ENCODE measurements around the gene TRAPPC1. TPM values are rescaled to one million over a fixed set of nuclear protein-coding genes. Genes with fewer than 3 reads are reported as not detected.
A peak's percentile ranks its signal among the peaks of the same experiment; 100 is the strongest.

Gene TRAPPC1
- total RNA-seq, 1 experiment from 2014 or later = 26.4 TPM

- Histone ChIP-seq H3K79me2 (ENCODE audit: low read length) (no peaks in the 10 kb centered on the region), H3K4me3 (ENCODE audit: low read length) (no peak overlapping the region), H3F3A (ENCODE audit: low read length, unreplicated experiment) (no peaks in the 10 kb centered on the region), H3K27me3 (ENCODE audit: low read length) (no peaks in the 10 kb centered on the region), H3K36me3 (ENCODE audit: low read depth, low read length) (no peaks in the 10 kb centered on the region), H3K4me2 (ENCODE audit: low read length) (no peak overlapping the region), H3K4me1 (ENCODE audit: insufficient read depth, low read length) (peaks cover 6% of the 10 kb centered on the region), H3K9me2 (replicated peaks; ENCODE audit: low read length) (no peaks in the 10 kb centered on the region), H3K9ac (ENCODE audit: low read length) (no peak overlapping the region), H2AFZ (ENCODE audit: low read length) (no peak overlapping the region), H3K27ac (ENCODE audit: low read length) (no peak overlapping the region), H3K9me3 (ENCODE audit: low read length) (peaks cover 4% of the 10 kb centered on the region; the same call in 1 of the 2 replicates), H4K20me1 (ENCODE audit: low read length) (no peaks in the 10 kb centered on the region)
- ATAC-seq = no peak
- intact Hi-C loops (cut with micrococcal nuclease) = no loop called here
- ChIA-PET POLR2A (ENCODE audit: unreplicated experiment) (no interaction called here), CTCF (no interaction called here)
- DNase-seq = no peak
- no peak for TF ChIP-seq EZH2phosphoT487 (IDR thresholded peaks at IDR 0.05; ENCODE audit: borderline replicate concordance, low read length)
- TF ChIP-seq CTCF (conservative IDR thresholded peaks at IDR 0.05; ENCODE audit: low read depth, low read length) = no peak
- no peak for TF ChIP-seq EZH2 (IDR thresholded peaks at IDR 0.05; ENCODE audit: low read length, unreplicated experiment)
- BruUV-seq (replicated peaks) = no TSS peak
Observed at GRCh38 chr17:7977039-7977438, 45.3 kb upstream of the TRAPPC1 start.

- ChIA-PET POLR2A (ENCODE audit: unreplicated experiment) (no interaction called here), CTCF (no interaction called here)
- Histone ChIP-seq H3F3A (ENCODE audit: low read length, unreplicated experiment) (no peaks in the 10 kb centered on the region), H4K20me1 (ENCODE audit: low read length) (no peaks in the 10 kb centered on the region), H3K4me1 (ENCODE audit: insufficient read depth, low read length) (no peaks in the 10 kb centered on the region), H3K27me3 (ENCODE audit: low read length) (no peaks in the 10 kb centered on the region), H3K9ac (ENCODE audit: low read length) (no peak overlapping the region), H3K9me2 (replicated peaks; ENCODE audit: low read length) (no peaks in the 10 kb centered on the region), H2AFZ (ENCODE audit: low read length) (no peak overlapping the region), H3K9me3 (ENCODE audit: low read length) (peaks cover 4% of the 10 kb centered on the region; the same call in 1 of the 2 replicates), H3K4me2 (ENCODE audit: low read length) (no peak overlapping the region), H3K4me3 (ENCODE audit: low read length) (no peak overlapping the region), H3K27ac (ENCODE audit: low read length) (no peak overlapping the region), H3K36me3 (ENCODE audit: low read depth, low read length) (no peaks in the 10 kb centered on the region), H3K79me2 (ENCODE audit: low read length) (no peaks in the 10 kb centered on the region)
- no peak for DNase-seq
- TF ChIP-seq EZH2 (IDR thresholded peaks at IDR 0.05; ENCODE audit: low read length, unreplicated experiment) (no peak), EZH2phosphoT487 (IDR thresholded peaks at IDR 0.05; ENCODE audit: borderline replicate concordance, low read length) (no peak), CTCF (conservative IDR thresholded peaks at IDR 0.05; ENCODE audit: low read depth, low read length) (no peak)
- no TSS peak for BruUV-seq (replicated peaks)
- ATAC-seq = no peak
- intact Hi-C loops (cut with micrococcal nuclease) = no loop called here
Observed at GRCh38 chr17:7974638-7975131, 42.9 kb upstream of the TRAPPC1 start.

- no peak overlapping the region for H2AFZ ChIP-seq (ENCODE audit: low read length)
- no peaks in the 10 kb centered on the region for H3K79me2 ChIP-seq (ENCODE audit: low read length)
- DNase-seq = no peak
- no peak for ATAC-seq
- BruUV-seq (replicated peaks) = no TSS peak
- no peaks in the 10 kb centered on the region for H3K4me1 ChIP-seq (ENCODE audit: insufficient read depth, low read length)
- no peak overlapping the region for H3K4me3 ChIP-seq (ENCODE audit: low read length)
- no peak overlapping the region for H3K4me2 ChIP-seq (ENCODE audit: low read length)
- H3K9ac ChIP-seq (ENCODE audit: low read length) = no peak overlapping the region
- H3K27ac ChIP-seq (ENCODE audit: low read length) = no peak overlapping the region
- no peaks in the 10 kb centered on the region for H3K27me3 ChIP-seq (ENCODE audit: low read length)
- H4K20me1 ChIP-seq (ENCODE audit: low read length) = no peaks in the 10 kb centered on the region
- H3K36me3 ChIP-seq (ENCODE audit: low read depth, low read length) = no peaks in the 10 kb centered on the region
- H3K9me2 ChIP-seq (replicated peaks; ENCODE audit: low read length) = no peaks in the 10 kb centered on the region
- no peaks in the 10 kb centered on the region for H3F3A ChIP-seq (ENCODE audit: low read length, unreplicated experiment)
- CTCF ChIA-PET = interaction anchor here (0.6 kb wide), 2 partner anchors 16 to 163 kb away, joined by 3 to 4 read pairs; no protein-coding TSS in a partner anchor
- TF ChIP-seq EZH2phosphoT487 (IDR thresholded peaks at IDR 0.05; ENCODE audit: borderline replicate concordance, low read length) = no peak
- TF ChIP-seq EZH2 (IDR thresholded peaks at IDR 0.05; ENCODE audit: low read length, unreplicated experiment) = no peak
- peak; percentile 32; the same call in 1 of the 2 replicates for TF ChIP-seq CTCF (conservative IDR thresholded peaks at IDR 0.05; ENCODE audit: low read depth, low read length)
- peaks cover 4% of the 10 kb centered on the region; the same call in 1 of the 2 replicates for H3K9me3 ChIP-seq (ENCODE audit: low read length)
- POLR2A ChIA-PET (ENCODE audit: unreplicated experiment) = no interaction called here
- intact Hi-C loops (cut with micrococcal nuclease) = no loop called here
Observed at GRCh38 chr17:7972131-7972785, 40.5 kb upstream of the TRAPPC1 start.
